ENCODE data around the gene SLC38A10. TPM values are rescaled to one million over a fixed set of nuclear protein-coding genes. Genes with fewer than 3 reads are reported as not detected.

SLC38A10 gene
- total RNA-seq, 2 experiments from 2014 or later, result 56.0 to 147 TPM

DNA sequence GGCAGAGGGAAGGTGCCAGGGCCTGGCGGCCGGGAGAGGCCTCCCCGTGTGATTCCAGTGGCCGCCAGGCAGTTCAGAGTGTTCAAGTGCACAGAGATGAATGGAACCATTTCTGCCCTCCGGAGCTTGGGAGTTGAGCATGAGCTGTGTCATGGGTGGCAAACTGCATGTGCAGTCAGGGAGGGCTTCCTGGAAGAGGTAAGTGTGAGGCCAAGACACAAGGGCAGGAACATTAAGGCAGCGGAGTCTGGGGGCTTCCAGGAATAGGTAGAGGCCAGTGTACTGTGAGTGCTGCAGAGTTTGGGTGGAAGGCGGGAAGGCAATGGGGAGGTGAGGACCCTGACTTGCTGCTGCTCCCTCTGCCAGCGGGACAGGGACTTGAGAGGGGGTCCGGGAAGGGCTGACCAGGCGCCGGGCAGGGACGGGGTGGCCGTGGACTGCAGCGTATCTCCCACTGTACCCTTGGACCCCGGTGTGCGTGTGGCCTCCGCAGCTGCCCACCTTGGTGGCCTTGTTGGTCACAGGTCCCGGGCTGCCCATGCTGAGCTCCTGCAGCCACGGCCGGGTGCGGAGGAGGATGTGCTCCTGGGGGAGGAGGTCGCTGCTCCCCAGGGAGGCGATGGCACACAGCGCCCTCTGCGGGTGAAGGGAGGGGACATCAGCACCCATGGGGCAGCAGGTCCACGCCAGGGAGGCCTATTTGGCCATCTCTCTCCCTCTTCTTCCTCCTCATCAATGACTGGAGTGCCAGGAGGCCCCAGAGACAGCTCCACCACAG is 64.9 kb downstream of the SLC38A10 start:
- BruUV-seq (replicated peaks), result no TSS peak
- POLR2A ChIA-PET, result no interaction called here

DNA sequence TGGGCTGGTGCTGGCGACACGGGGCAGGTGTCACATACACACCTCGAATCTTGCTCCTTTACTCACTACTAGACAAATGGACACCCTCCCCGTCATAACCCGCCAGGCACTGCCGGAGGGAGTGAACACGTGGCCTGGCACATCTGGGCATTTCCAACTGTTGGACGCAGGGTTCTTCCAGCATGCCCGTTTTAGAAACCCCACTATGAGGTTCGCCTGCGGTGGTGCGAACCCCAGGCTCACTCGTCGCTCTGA is 65.5 kb downstream of the SLC38A10 start:
- CTCF ChIA-PET (ENCODE audit: unreplicated experiment), result no interaction called here
- no peak overlapping the region for H3K27ac ChIP-seq (ENCODE audit: low read depth, low read length, poor library complexity, severe bottlenecking)
- intact Hi-C loops (cut with micrococcal nuclease; ENCODE audit: unreplicated experiment), result no loop called here
- no peak overlapping the region for H3K4me3 ChIP-seq (ENCODE audit: low read depth, low read length, poor library complexity, severe bottlenecking)
- peaks cover 17% of the 10 kb centered on the region for H3K4me1 ChIP-seq (ENCODE audit: insufficient read depth, low read length, poor library complexity, severe bottlenecking)
- POLR2A ChIA-PET, result no interaction called here
- H3K36me3 ChIP-seq (ENCODE audit: insufficient read depth, low read length), result peaks cover 23% of the 10 kb centered on the region
- no peaks in the 10 kb centered on the region for H4K20me1 ChIP-seq (ENCODE audit: insufficient read depth, low read length)
- BruUV-seq (replicated peaks), result no TSS peak
- no peak for DNase-seq (ENCODE audit: low spot score)
- TF ChIP-seq EZH2phosphoT487 (IDR thresholded peaks at IDR 0.05; ENCODE audit: borderline replicate concordance, low read depth, low read length), result no peak
- TF ChIP-seq, protein P1, sequence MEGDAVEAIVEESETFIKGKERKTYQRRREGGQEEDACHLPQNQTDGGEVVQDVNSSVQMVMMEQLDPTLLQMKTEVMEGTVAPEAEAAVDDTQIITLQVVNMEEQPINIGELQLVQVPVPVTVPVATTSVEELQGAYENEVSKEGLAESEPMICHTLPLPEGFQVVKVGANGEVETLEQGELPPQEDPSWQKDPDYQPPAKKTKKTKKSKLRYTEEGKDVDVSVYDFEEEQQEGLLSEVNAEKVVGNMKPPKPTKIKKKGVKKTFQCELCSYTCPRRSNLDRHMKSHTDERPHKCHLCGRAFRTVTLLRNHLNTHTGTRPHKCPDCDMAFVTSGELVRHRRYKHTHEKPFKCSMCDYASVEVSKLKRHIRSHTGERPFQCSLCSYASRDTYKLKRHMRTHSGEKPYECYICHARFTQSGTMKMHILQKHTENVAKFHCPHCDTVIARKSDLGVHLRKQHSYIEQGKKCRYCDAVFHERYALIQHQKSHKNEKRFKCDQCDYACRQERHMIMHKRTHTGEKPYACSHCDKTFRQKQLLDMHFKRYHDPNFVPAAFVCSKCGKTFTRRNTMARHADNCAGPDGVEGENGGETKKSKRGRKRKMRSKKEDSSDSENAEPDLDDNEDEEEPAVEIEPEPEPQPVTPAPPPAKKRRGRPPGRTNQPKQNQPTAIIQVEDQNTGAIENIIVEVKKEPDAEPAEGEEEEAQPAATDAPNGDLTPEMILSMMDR (conservative IDR thresholded peaks at IDR 0.05; ENCODE audit: low read length), result no peak
- no peaks in the 10 kb centered on the region for H3K79me2 ChIP-seq (ENCODE audit: insufficient read depth, low read depth, low read length)
- no peaks in the 10 kb centered on the region for H3K9me2 ChIP-seq (ENCODE audit: insufficient read depth, low read length)
- H3K9me3 ChIP-seq (ENCODE audit: low read length), result no peaks in the 10 kb centered on the region
- no peak overlapping the region for H3K4me2 ChIP-seq (ENCODE audit: low read length)
- H2AFZ ChIP-seq (ENCODE audit: low read length), result no peak overlapping the region

More for the DNA sequence above, 64.9 kb downstream of the SLC38A10 start:
- no peak for TF ChIP-seq EZH2phosphoT487 (IDR thresholded peaks at IDR 0.05; ENCODE audit: borderline replicate concordance, low read depth, low read length)
- TF ChIP-seq, protein P1 (conservative IDR thresholded peaks at IDR 0.05; ENCODE audit: low read length), result peak; percentile 79
- no peaks in the 10 kb centered on the region for H3K9me3 ChIP-seq (ENCODE audit: low read length)
- peaks cover 23% of the 10 kb centered on the region for H3K36me3 ChIP-seq (ENCODE audit: insufficient read depth, low read length)
- no peaks in the 10 kb centered on the region for H3K79me2 ChIP-seq (ENCODE audit: insufficient read depth, low read depth, low read length)
- H4K20me1 ChIP-seq (ENCODE audit: insufficient read depth, low read length), result no peaks in the 10 kb centered on the region
- DNase-seq (ENCODE audit: low spot score), result peak; percentile 52
- intact Hi-C loops (cut with micrococcal nuclease; ENCODE audit: unreplicated experiment), result loop anchor here (1.0 kb wide), 1 partner anchor 88 kb away; no protein-coding TSS in a partner anchor
- H3K4me2 ChIP-seq (ENCODE audit: low read length), result no peak overlapping the region
- H3K27ac ChIP-seq (ENCODE audit: low read depth, low read length, poor library complexity, severe bottlenecking), result no peak overlapping the region
- no peak overlapping the region for H3K4me3 ChIP-seq (ENCODE audit: low read depth, low read length, poor library complexity, severe bottlenecking)
- H3K9me2 ChIP-seq (ENCODE audit: insufficient read depth, low read length), result no peaks in the 10 kb centered on the region
- H2AFZ ChIP-seq (ENCODE audit: low read length), result no peak overlapping the region
- CTCF ChIA-PET (ENCODE audit: unreplicated experiment), result no interaction called here
- H3K4me1 ChIP-seq (ENCODE audit: insufficient read depth, low read length, poor library complexity, severe bottlenecking), result peaks cover 17% of the 10 kb centered on the region

Data from OCI-LY7 (cell line).